GOT3 (cell line): ENCODE measurements around the gene CFLAR.
"Not testable (repeated sequence)": the region's sequence is repeated elsewhere in the genome, so short reads cannot be mapped to it uniquely, and the experiment has no call there.

ENCODE experiments used
- DNase-seq: peaks from one replicate; lab custom pipeline; 2025; ENCODE audit warnings: mixed read lengths; lab: John Stamatoyannopoulos, UW

The CFLAR gene

GRCh38 chr2:201182650-201183364 lies 66.8 kb downstream of the CFLAR start, which contains the start of gene CASP10:
TSS of gene CASP10 (plus strand) at chr2:201183141. CDS start at chr2:201185778, 2,637 bp downstream.
- no peak for DNase-seq

GRCh38 chr2:201183365-201183727 lies 67.4 kb downstream of the CFLAR start:
- no peak for DNase-seq

- DNase-seq, result not testable (repeated sequence)
Measured at GRCh38 chr2:201183835-201184234, 67.9 kb downstream of the CFLAR start.

- not testable (repeated sequence) for DNase-seq
Measured at GRCh38 chr2:201184248-201184647, 68.3 kb downstream of the CFLAR start.

GRCh38 chr2:201185863-201186262 lies 69.9 kb downstream of the CFLAR start:
- DNase-seq, result no peak

- no peak for DNase-seq
Measured at GRCh38 chr2:201186982-201187381, 71.0 kb downstream of the CFLAR start.

GRCh38 chr2:201188449-201188848 lies 72.5 kb downstream of the CFLAR start:
- no peak for DNase-seq

GRCh38 chr2:201191132-201191875 lies 75.3 kb downstream of the CFLAR start:
- no peak for DNase-seq

- DNase-seq, result no peak
Measured at GRCh38 chr2:201194097-201194496, 78.1 kb downstream of the CFLAR start.

GRCh38 chr2:201195331-201195730 lies 79.4 kb downstream of the CFLAR start:
- no peak for DNase-seq

GRCh38 chr2:201196003-201196402 lies 80.0 kb downstream of the CFLAR start:
- no peak for DNase-seq

- DNase-seq, result no peak
Measured at GRCh38 chr2:201196803-201197202, 80.8 kb downstream of the CFLAR start.

GRCh38 chr2:201197781-201198180 lies 81.8 kb downstream of the CFLAR start:
- DNase-seq, result no peak

- no peak for DNase-seq
Measured at GRCh38 chr2:201199847-201200246, 83.9 kb downstream of the CFLAR start.

- DNase-seq, result no peak
Measured at GRCh38 chr2:201200345-201200744, 84.4 kb downstream of the CFLAR start.

GRCh38 chr2:201201371-201201770 lies 85.4 kb downstream of the CFLAR start:
- DNase-seq, result no peak

- no peak for DNase-seq
Measured at GRCh38 chr2:201203916-201204654, 88.1 kb downstream of the CFLAR start.

- DNase-seq, result no peak
Measured at GRCh38 chr2:201204655-201205514, 88.9 kb downstream of the CFLAR start.

- DNase-seq, result no peak
Measured at GRCh38 chr2:201205515-201205849, 89.5 kb downstream of the CFLAR start.

GRCh38 chr2:201208563-201209252 lies 92.7 kb downstream of the CFLAR start:
- no peak for DNase-seq

GRCh38 chr2:201215963-201216362 lies 100.0 kb downstream of the CFLAR start:
- no peak for DNase-seq
